IPS-15b (cell line): ENCODE results near the gene PTGER3.
A peak's percentile ranks its signal among the peaks of the same experiment; 100 is the strongest.

ENCODE experiments used
- H3K27me3 ChIP-seq: one replicate; pipeline ENCODE4 v1.6.1; 2013; ENCODE audit warnings: low read length; ENCODE audit not compliant: control insufficient read depth, insufficient read depth
- H3K36me3 ChIP-seq: one replicate; pipeline ENCODE4 v1.6.1; 2013; ENCODE audit warnings: low read length; ENCODE audit not compliant: control insufficient read depth, insufficient read depth
- H3K4me1 ChIP-seq: one replicate; pipeline ENCODE4 v1.6.1; 2013; ENCODE audit warnings: mild to moderate bottlenecking, low read length; ENCODE audit not compliant: control insufficient read depth, insufficient read depth
- H3K4me3 ChIP-seq: one replicate; pipeline ENCODE4 v1.5.1; 2013; ENCODE audit warnings: low read depth, low read length
- H3K9ac ChIP-seq: one replicate; pipeline ENCODE4 v1.6.1; 2013; ENCODE audit warnings: low read depth, mild to moderate bottlenecking, low read length
- H3K9me3 ChIP-seq: one replicate; pipeline ENCODE4 v1.6.1; 2013; ENCODE audit warnings: mild to moderate bottlenecking, low read length; ENCODE audit not compliant: control insufficient read depth, insufficient read depth

The PTGER3 gene

DNA sequence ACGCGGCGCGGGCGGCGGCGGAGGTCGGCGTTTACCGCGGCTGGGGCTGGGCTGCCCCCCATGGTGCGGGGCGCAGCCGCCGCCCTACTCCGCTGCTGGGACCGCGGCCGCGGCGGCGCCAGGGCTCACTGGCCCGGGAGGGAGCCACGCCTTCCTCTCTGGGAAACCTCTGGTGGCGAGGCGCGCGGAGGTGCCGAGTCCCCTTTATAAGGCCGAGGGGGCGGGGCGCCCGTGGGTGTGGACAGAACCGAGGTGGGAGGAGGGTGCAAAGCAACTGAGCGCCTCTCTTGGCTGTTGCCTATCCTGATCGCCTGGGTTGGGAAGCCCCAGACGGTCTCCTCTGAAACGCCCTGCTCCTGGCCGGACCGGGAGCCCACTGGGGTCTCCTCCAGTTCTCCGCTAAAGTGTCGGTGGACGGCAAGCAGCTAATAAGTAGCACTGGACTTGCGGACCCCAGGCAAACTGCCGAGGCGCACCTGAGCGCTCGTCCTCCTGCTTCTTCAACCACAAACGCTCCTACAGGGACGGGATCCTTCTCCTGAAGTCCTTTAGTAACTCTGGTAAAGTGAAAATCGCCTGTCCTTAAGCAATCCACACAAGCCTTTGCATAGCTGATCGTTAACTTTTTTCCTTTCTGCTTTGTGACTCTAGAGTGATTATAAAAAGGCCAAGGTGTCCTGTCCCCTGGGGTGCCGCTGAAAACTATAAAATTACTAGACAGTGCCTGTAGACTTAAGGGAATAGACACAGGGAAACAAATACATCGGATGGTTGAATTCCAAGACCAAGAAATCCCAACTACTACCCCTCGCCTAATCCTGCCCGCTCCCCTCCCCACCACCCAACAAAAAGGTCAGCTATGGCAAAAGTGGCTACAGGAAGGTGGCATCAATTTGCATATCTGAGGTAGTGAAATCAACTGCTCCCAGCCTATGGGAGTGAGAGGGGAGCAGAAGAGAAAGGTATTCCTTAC lies at the start of gene PTGER3:
PTGER3 (minus strand) TSS at position 182 of the 973 bp plus-strand sequence. CDS start 239 bp downstream, outside the sequence.
- H3K4me3 ChIP-seq: peak within 1 kb of the TSS; percentile 61
- no peaks in the 10 kb centered on the region for H3K36me3 ChIP-seq
- no peaks in the 10 kb centered on the region for H3K9me3 ChIP-seq
- peaks cover 41% of the 10 kb centered on the region for H3K27me3 ChIP-seq
- no peaks in the 10 kb centered on the region for H3K4me1 ChIP-seq
- peak within 1 kb of the TSS; percentile 4 for H3K9ac ChIP-seq

DNA sequence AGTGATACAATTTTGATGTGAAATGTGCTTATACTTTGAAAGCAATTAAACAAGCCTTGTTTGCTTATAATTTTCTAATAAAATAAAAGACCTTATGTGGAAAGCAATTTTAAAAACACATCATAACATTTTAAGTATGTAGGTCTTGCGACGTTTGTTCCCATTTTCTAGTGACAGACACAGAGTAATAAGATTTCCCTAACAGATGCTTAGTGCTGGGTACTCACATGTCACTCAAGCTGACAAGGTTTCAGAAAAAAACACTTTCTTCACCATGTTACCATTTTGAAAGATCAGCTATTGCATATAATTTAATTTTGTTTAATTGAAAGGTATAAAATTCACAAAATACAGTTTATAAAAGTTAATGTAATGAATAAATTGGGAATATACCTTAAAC lies 47.3 kb upstream of the PTGER3 start:
- no peak overlapping the region for H3K9ac ChIP-seq
- H3K27me3 ChIP-seq: no peaks in the 10 kb centered on the region
- H3K4me3 ChIP-seq: no peak overlapping the region
- no peaks in the 10 kb centered on the region for H3K36me3 ChIP-seq
- no peaks in the 10 kb centered on the region for H3K4me1 ChIP-seq
- H3K9me3 ChIP-seq: no peaks in the 10 kb centered on the region

DNA sequence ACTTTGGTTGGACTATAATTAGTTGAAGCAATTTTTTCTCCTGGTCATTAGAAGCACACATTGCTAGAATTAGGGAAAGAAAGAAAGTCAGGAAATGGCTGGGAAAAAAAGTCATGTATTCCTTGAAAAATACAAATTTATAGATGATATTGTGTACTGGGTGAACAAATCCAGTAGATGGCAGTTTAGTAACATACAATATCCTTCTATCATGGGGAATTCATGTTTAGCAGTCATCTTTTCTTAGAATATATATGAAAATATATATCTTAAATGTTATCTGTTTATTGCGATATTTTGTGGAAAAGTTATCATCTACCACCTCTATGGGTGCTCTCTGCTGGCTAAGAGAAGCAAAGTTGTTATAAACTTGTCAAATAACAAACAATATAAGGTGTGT lies 46.3 kb upstream of the PTGER3 start:
- Histone ChIP-seq H3K27me3 (no peaks in the 10 kb centered on the region), H3K4me3 (no peak overlapping the region), H3K9ac (no peak overlapping the region), H3K9me3 (no peaks in the 10 kb centered on the region), H3K36me3 (no peaks in the 10 kb centered on the region), H3K4me1 (peaks cover 2% of the 10 kb centered on the region)

DNA sequence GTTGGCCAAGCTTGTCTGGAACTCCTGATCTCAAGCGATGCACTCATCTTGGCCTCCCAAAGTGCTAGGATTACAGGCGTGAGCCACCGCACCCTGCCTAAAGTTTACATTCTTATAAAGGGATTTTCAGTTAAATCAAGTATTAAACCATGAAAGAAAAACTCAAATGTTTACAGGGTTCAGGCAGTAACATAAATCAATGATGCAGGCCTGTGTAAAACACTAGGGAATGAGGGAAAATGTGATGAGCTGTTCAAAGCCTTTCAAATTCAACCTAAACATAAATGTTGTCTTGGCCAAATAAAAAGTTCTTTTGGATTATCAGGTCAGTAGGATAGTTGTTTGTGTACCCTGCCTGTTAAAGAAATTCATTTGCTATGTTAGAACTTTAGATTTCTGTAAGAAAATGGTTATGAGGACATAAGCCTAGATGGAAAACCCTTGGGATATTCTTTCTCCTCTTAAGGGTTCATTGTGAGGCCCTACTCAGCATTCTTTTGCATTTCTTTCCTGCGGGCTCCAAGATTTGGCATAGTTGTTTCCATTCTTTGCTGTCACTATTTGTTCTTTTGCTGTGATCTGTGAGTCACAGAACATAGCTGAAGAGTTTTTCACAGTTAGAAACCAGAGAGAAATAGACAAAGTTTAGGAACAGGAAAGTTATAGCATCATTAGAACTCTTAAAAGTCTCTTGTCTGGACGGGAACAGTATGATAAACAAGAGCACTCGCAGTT lies 42.1 kb upstream of the PTGER3 start:
- Histone ChIP-seq H3K4me3 (no peak overlapping the region), H3K27me3 (peaks cover 4% of the 10 kb centered on the region), H3K9ac (no peak overlapping the region), H3K9me3 (no peaks in the 10 kb centered on the region), H3K4me1 (peaks cover 2% of the 10 kb centered on the region), H3K36me3 (no peaks in the 10 kb centered on the region)

- H3K36me3 ChIP-seq: no peaks in the 10 kb centered on the region
- H3K4me3 ChIP-seq: no peak overlapping the region
- peaks cover 2% of the 10 kb centered on the region for H3K4me1 ChIP-seq
- no peak overlapping the region for H3K9ac ChIP-seq
- no peaks in the 10 kb centered on the region for H3K9me3 ChIP-seq
- peaks cover 4% of the 10 kb centered on the region for H3K27me3 ChIP-seq
Observed at GRCh38 chr1:71088645-71089287, 41.1 kb upstream of the PTGER3 start.

DNA sequence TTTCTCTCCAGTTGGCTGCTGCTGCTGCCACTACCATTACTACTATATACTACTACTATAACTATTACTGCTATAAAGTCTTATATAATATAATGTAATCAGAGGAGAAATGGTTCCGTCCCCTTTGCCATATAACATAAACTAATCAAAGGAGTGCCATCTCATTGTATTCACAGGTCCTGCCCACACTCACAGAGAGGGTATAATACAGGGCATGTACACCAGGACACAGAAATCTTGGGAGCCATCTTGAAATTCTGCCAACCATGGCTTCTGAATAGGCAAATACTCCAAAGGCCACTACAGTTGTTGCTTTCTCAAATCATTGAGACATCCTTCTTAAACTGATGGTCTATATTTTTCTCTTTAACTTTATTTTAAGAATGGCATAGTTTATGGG lies 40.1 kb upstream of the PTGER3 start:
- Histone ChIP-seq H3K4me3 (no peak overlapping the region), H3K9ac (no peak overlapping the region), H3K27me3 (peaks cover 4% of the 10 kb centered on the region), H3K9me3 (no peaks in the 10 kb centered on the region), H3K36me3 (no peaks in the 10 kb centered on the region), H3K4me1 (peaks cover 2% of the 10 kb centered on the region)

DNA sequence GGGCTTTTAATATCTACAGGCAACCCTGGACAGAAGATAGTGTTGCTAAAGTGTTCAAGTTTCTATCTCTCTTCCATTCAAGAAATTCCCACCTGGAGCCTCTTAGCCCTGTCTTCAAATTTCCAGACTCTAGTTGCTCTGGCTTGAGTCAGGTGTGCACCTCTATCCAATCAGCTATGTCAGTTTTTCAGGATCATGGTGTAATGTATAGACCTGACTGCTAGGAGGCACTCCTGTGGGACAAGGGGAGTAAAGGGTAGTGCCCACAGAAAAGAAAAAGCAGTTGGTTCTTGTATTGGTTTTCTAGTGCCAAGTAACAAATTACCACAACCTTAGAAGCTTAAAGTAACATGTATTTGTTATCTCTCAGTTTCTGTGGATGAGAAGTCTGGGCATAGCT lies 39.4 kb upstream of the PTGER3 start:
- no peaks in the 10 kb centered on the region for H3K36me3 ChIP-seq

GRCh38 chr1:71086331-71086730 lies 38.7 kb upstream of the PTGER3 start:
- no peak overlapping the region for H3K4me3 ChIP-seq

More for the DNA sequence above, 39.4 kb upstream of the PTGER3 start:
- no peaks in the 10 kb centered on the region for H3K9me3 ChIP-seq
- H3K27me3 ChIP-seq: peaks cover 4% of the 10 kb centered on the region
- H3K4me3 ChIP-seq: no peak overlapping the region
- peaks cover 2% of the 10 kb centered on the region for H3K4me1 ChIP-seq
- no peak overlapping the region for H3K9ac ChIP-seq

GRCh38 chr1:71083271-71083670 lies 35.7 kb upstream of the PTGER3 start:
- peaks cover 4% of the 10 kb centered on the region for H3K27me3 ChIP-seq
- no peaks in the 10 kb centered on the region for H3K4me1 ChIP-seq
- H3K36me3 ChIP-seq: peaks cover under 1% of the 10 kb centered on the region
- H3K9me3 ChIP-seq: no peaks in the 10 kb centered on the region
- no peak overlapping the region for H3K4me3 ChIP-seq
- no peak overlapping the region for H3K9ac ChIP-seq

More at GRCh38 chr1:71086331-71086730, 38.7 kb upstream of the PTGER3 start:
- H3K27me3 ChIP-seq: peaks cover 4% of the 10 kb centered on the region
- no peaks in the 10 kb centered on the region for H3K36me3 ChIP-seq
- H3K9ac ChIP-seq: no peak overlapping the region
- peaks cover 2% of the 10 kb centered on the region for H3K4me1 ChIP-seq
- no peaks in the 10 kb centered on the region for H3K9me3 ChIP-seq

DNA sequence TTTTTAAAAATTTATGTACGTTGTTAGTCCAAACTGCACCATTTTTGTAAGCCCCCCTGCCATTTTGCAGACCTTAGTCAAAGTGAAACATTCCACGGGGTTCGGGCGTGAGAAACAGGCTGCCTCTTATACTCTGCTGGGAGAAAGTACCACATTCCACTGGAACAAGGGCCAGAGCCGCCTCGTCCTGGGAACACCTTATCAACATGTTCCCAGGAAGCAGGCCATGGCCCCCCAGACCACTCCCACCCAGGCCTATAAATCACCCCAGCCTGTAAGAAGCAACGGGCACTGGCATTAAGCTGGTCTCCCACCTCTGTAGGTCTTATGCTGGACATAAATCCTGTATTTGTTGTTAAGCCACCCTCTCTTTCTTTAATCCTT lies 34.1 kb upstream of the PTGER3 start:
- H3K36me3 ChIP-seq: peaks cover 9% of the 10 kb centered on the region
- no peaks in the 10 kb centered on the region for H3K9me3 ChIP-seq
- no peaks in the 10 kb centered on the region for H3K4me1 ChIP-seq
- no peak overlapping the region for H3K9ac ChIP-seq
- H3K4me3 ChIP-seq: peak overlapping the region; percentile 36
- peaks cover 4% of the 10 kb centered on the region for H3K27me3 ChIP-seq
